SK-N-SH treated with all-trans-retinoic acid at 6 μM for 48 hours (cell line): Measurements from ENCODE around the gene ARHGEF4.

ENCODE experiments used
- ATAC-seq: fragments of 200-7000 bp; cut with Tn5 transposase; 3 replicates; pipeline ENCODE4 v1.9.1; 2020; ENCODE audit warnings: mild to moderate bottlenecking, moderate library complexity
- ARNTL ChIP-seq: fragments of 450-650 bp; formaldehyde crosslinking; IDR thresholded peaks from 2 replicates; pipeline ENCODE4 v1.5.0; 2020; ENCODE audit warnings: low read depth, mild to moderate bottlenecking, moderate library complexity, borderline replicate concordance
- BACH2 ChIP-seq: fragments of 250-450 bp; sonication (Bioruptor Pico); IDR thresholded peaks from 2 replicates; pipeline ENCODE4 v1.9.0; 2021; ENCODE audit warnings: mild to moderate bottlenecking, borderline replicate concordance
- CREB5 ChIP-seq: fragments of 250-450 bp; sonication (Bioruptor Pico); IDR thresholded peaks from 2 replicates; pipeline ENCODE4 v1.5.1; 2020; ENCODE audit warnings: low read depth, mild to moderate bottlenecking, moderate library complexity
- CSDC2 ChIP-seq: fragments of 250-450 bp; sonication (Bioruptor Pico); IDR thresholded peaks from 2 replicates; pipeline ENCODE4 v1.5.0; 2020; ENCODE audit warnings: mild to moderate bottlenecking, moderate library complexity
- ESRRG ChIP-seq: fragments of 250-450 bp; sonication (Bioruptor Pico); IDR thresholded peaks from 2 replicates; pipeline ENCODE4 v1.6.1; 2021; ENCODE audit warnings: mild to moderate bottlenecking
- GLIS3 ChIP-seq: fragments of 250-450 bp; sonication (Bioruptor Pico); IDR thresholded peaks from 2 replicates; pipeline ENCODE4 v1.5.0; 2020; ENCODE audit warnings: mild to moderate bottlenecking, moderate library complexity
- ISL1 ChIP-seq: fragments of 250-450 bp; sonication (Bioruptor Pico); IDR thresholded peaks from 2 replicates; pipeline ENCODE4 v2.1.2; 2022; ENCODE audit warnings: mild to moderate bottlenecking, moderate library complexity
- OSR1 ChIP-seq: fragments of 250-450 bp; sonication (Bioruptor Pico); IDR thresholded peaks from 2 replicates; pipeline ENCODE4 v1.8.0; 2022; ENCODE audit warnings: moderate library complexity, mild to moderate bottlenecking, inconsistent platforms
- PATZ1 ChIP-seq: fragments of 250-450 bp; sonication (Bioruptor Pico); IDR thresholded peaks from 2 replicates; pipeline ENCODE4 v1.8.0; 2020; ENCODE audit warnings: mild to moderate bottlenecking, moderate library complexity, borderline replicate concordance
- POU6F1 ChIP-seq: fragments of 250-450 bp; sonication (Bioruptor Pico); IDR thresholded peaks from 2 replicates; pipeline ENCODE4 v1.8.0; 2021; ENCODE audit warnings: low read depth, mild to moderate bottlenecking, moderate library complexity, borderline replicate concordance
- PPARA ChIP-seq: fragments of 250-450 bp; sonication (Bioruptor Pico); IDR thresholded peaks from 2 replicates; pipeline ENCODE4 v1.5.0; 2020; ENCODE audit warnings: mild to moderate bottlenecking, borderline replicate concordance
- RARB ChIP-seq: fragments of 250-450 bp; sonication (Bioruptor Pico); IDR thresholded peaks from 2 replicates; pipeline ENCODE4 v1.8.0; 2021; ENCODE audit warnings: mild to moderate bottlenecking, moderate library complexity
- SNAI2 ChIP-seq: fragments of 250-450 bp; sonication (Bioruptor Pico); IDR thresholded peaks from 2 replicates; pipeline ENCODE4 v1.5.0; 2020; ENCODE audit warnings: mild to moderate bottlenecking, moderate library complexity
- TCF4 ChIP-seq: fragments of 250-450 bp; sonication (Bioruptor Pico); IDR thresholded peaks from 2 replicates; pipeline ENCODE4 v1.8.0; 2021; ENCODE audit warnings: mild to moderate bottlenecking, moderate library complexity, borderline replicate concordance
- TOX ChIP-seq: fragments of 250-450 bp; sonication (Bioruptor Pico); IDR thresholded peaks from 2 replicates; pipeline ENCODE4 v1.8.0; 2021; ENCODE audit warnings: mild to moderate bottlenecking, moderate library complexity, borderline replicate concordance
- TSHZ2 ChIP-seq: fragments of 250-450 bp; sonication (Bioruptor Pico); IDR thresholded peaks from 2 replicates; pipeline ENCODE4 v1.5.0; 2020; ENCODE audit warnings: mild to moderate bottlenecking, moderate library complexity
- ZC3H10 ChIP-seq: fragments of 250-450 bp; sonication (Bioruptor Pico); IDR thresholded peaks from 2 replicates; pipeline ENCODE4 v1.5.1; 2021; ENCODE audit warnings: mild to moderate bottlenecking, moderate library complexity
- ZFP3 ChIP-seq: fragments of 250-450 bp; sonication (Bioruptor Pico); IDR thresholded peaks from 2 replicates; pipeline ENCODE4 v1.5.0; 2020; ENCODE audit warnings: mild to moderate bottlenecking, moderate library complexity
- ZFP30 ChIP-seq: fragments of 450-650 bp; formaldehyde crosslinking; IDR thresholded peaks from 2 replicates; pipeline ENCODE4 v1.5.0; 2022; ENCODE audit warnings: mild to moderate bottlenecking, moderate library complexity
- ZNF565 ChIP-seq: fragments of 450-650 bp; formaldehyde crosslinking; conservative IDR thresholded peaks from 2 replicates; pipeline ENCODE4 v1.5.0; 2020; ENCODE audit warnings: low read depth, mild to moderate bottlenecking, moderate library complexity
- ZNF70 ChIP-seq: fragments of 450-650 bp; formaldehyde crosslinking; IDR thresholded peaks from 2 replicates; pipeline ENCODE4 v1.5.0; 2020; ENCODE audit warnings: mild to moderate bottlenecking, moderate library complexity
- ZNF8 ChIP-seq: fragments of 450-650 bp; formaldehyde crosslinking; IDR thresholded peaks from 2 replicates; pipeline ENCODE4 v1.5.0; 2020; ENCODE audit warnings: mild to moderate bottlenecking, moderate library complexity
- TF ChIP-seq, protein P1 (sequence below): fragments of 250-450 bp; sonication (Bioruptor Pico); IDR thresholded peaks from 2 replicates; pipeline ENCODE4 v1.5.1; 2021; ENCODE audit warnings: mild to moderate bottlenecking, moderate library complexity

The ARHGEF4 gene

DNA sequence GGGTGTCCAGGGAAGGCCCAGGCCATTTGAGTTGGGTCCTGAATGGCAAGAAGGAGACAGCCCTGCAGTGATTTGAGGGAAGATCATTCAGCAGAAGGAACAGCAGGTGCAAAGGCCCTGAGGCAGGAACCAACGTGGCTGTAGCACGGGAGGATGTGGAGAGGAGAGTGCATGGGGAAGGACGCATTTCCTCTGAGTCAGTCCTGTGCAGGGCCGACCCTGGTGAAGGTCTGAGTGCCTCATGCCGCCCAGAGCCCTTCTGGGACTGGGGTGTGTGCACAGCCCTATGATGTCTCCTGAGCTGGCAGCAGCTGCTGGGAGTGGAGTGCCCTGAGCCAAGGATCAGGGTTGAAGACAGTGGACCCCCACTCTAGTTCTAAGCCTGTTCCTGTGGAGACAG, 17.9 kb upstream of the ARHGEF4 start:
- TF ChIP-seq ZC3H10 (no peak), ISL1 (CRISPR knock-in tag) (no peak), SNAI2 (no peak), POU6F1 (CRISPR knock-in tag) (no peak), OSR1 (CRISPR knock-in tag) (no peak), TCF4 (CRISPR knock-in tag) (no peak), ARNTL (no peak), ZNF70 (CRISPR knock-in tag) (no peak), CREB5 (no peak), ZNF8 (no peak), ZFP30 (CRISPR knock-in tag) (no peak), TSHZ2 (no peak), BACH2 (no peak), PPARA (no peak), GLIS3 (CRISPR knock-in tag) (no peak), PATZ1 (CRISPR knock-in tag) (no peak), ZFP3 (CRISPR knock-in tag) (no peak), ZNF565 (CRISPR knock-in tag) (no peak), CSDC2 (CRISPR knock-in tag) (no peak)
- TF ChIP-seq, protein P1, sequence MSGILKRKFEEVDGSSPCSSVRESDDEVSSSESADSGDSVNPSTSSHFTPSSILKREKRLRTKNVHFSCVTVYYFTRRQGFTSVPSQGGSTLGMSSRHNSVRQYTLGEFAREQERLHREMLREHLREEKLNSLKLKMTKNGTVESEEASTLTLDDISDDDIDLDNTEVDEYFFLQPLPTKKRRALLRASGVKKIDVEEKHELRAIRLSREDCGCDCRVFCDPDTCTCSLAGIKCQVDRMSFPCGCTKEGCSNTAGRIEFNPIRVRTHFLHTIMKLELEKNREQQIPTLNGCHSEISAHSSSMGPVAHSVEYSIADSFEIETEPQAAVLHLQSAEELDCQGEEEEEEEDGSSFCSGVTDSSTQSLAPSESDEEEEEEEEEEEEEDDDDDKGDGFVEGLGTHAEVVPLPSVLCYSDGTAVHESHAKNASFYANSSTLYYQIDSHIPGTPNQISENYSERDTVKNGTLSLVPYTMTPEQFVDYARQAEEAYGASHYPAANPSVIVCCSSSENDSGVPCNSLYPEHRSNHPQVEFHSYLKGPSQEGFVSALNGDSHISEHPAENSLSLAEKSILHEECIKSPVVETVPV (CRISPR knock-in tag) = no peak
- no peak for ATAC-seq

DNA sequence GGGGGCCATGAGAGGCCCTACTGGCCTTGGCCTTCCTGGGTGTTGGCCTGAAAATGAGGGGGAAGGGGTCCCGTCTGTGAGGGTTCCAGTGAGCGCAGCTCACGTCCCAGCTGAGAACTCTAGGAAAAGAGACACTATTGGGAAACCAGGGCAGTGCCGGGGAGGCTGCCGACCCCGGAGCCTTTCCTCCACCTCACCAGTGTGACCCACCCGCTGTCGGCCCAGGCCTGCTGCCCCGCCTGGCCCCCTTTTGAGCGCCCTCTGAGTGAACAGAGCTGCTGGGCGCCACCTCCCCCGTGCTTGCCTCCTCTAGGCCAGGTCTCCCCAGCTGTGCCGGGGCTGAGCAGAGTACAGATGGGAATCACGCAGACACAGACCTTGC, 17.5 kb upstream of the ARHGEF4 start:
- no peak for ATAC-seq
- TF ChIP-seq, protein P1 (CRISPR knock-in tag) = no peak
- TF ChIP-seq ESRRG = no peak

DNA sequence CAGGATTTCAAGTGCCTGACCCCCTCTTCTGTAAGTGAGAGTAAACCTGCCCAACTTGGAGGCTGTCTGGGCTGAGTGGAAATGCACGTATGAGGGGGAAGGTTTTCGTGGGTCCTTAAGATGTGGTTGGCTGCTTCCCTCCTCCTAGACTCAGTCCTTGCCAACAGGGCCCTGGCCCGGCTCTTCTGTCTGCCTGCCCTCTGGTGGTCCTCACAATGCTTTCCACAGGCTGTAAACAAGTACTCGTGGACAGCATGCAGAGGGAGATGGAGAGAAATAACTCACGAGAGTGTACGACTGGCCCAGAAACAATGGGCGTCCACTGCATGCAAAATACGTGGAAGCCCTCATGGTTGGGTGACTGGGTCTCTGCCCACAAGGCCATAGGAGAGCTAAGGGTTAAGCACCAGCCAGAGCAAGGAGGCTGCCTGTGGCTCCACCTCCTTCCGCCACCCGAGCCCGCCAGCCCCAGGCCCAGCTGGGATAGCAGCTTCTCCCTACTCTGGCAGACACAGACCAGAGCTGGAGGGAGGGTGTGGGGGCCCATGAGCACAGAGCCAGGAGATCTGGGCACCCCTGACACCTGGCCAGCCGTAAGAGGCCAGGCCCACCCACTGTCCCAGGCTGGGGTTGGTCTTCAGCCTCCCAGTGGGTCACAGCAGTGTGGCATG, 17.0 kb upstream of the ARHGEF4 start:
- TF ChIP-seq RARB (CRISPR knock-in tag) (no peak), ZC3H10 (no peak), SNAI2 (no peak), CREB5 (no peak), BACH2 (no peak), ZNF565 (CRISPR knock-in tag) (no peak), TCF4 (CRISPR knock-in tag) (no peak), TOX (no peak), ISL1 (CRISPR knock-in tag) (no peak), ZNF70 (CRISPR knock-in tag) (no peak), GLIS3 (CRISPR knock-in tag) (no peak), ZFP3 (CRISPR knock-in tag) (no peak)

More for the DNA sequence above, 17.0 kb upstream of the ARHGEF4 start:
- peak; percentile 21; the same call in 1 of the 3 replicates for ATAC-seq
